HG03378 (cell line): Measurements from ENCODE around the gene UQCC5.

ENCODE experiments used
- ATAC-seq: cut with Tn5 transposase; IDR thresholded peaks from one replicate; pipeline ENCODE4 v1.9.1; 2021; ENCODE audit warnings: mild to moderate bottlenecking, moderate library complexity; ENCODE audit not compliant: unreplicated experiment

Gene UQCC5

GRCh38 chr3:52503788-52504424 is 32.5 kb upstream of the UQCC5 start:
- ATAC-seq, result no peak

DNA sequence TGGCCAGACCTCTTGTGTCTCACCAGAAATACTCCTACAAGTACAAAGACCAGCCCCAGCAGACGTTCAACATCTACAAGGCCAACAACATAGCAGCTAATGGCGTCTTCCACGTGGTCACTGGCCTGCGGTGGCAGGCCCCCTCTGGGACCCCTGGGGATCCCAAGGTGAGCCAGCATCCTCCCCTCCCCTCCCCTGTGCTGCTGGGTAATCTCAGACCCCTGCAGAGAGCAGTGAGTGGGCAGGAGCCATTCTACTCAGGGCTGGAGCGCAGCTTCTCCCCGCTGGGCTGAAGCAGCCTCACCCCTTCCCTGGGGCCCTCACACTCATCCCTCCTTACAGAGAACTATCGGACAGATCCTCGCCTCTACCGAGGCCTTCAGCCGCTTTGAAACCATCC is 31.4 kb upstream of the UQCC5 start:
- ATAC-seq, result no peak

DNA sequence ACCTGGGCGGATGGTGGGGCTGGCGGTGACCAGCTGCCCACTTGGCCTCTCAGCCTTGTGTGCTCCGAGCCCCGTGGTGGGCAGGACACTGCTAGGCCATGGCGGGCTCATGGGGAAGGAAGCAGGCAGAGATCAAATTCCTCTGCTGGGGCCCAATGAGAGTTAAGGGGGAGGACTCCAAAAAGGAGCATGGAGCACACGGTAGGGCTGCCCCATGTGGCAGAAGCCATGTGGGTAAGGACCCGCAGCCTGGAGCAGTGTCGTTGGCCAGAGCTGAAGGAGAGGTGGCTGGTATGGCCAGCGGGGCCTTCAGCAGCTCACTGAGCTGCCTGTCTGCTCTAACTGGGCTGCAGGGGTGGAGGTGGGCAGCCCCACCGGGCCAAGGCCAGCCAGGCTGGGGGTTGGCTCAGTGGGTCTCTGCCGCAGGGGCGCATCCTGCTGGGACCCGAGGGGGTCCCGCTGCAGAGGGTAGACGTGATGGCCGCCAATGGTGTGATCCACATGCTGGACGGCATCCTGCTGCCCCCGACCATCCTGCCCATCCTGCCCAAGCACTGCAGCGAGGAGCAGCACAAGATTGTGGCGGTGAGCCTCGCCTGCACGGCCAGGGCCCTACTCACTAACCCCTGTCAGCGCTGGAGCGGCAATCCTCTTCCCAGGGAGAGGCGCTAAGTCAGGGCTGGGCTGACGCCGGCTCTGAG is 30.0 kb upstream of the UQCC5 start:
- ATAC-seq, result no peak

- ATAC-seq, result no peak
These were observed 29.0 kb upstream of the UQCC5 start for GRCh38 chr3:52507359-52507758.

DNA sequence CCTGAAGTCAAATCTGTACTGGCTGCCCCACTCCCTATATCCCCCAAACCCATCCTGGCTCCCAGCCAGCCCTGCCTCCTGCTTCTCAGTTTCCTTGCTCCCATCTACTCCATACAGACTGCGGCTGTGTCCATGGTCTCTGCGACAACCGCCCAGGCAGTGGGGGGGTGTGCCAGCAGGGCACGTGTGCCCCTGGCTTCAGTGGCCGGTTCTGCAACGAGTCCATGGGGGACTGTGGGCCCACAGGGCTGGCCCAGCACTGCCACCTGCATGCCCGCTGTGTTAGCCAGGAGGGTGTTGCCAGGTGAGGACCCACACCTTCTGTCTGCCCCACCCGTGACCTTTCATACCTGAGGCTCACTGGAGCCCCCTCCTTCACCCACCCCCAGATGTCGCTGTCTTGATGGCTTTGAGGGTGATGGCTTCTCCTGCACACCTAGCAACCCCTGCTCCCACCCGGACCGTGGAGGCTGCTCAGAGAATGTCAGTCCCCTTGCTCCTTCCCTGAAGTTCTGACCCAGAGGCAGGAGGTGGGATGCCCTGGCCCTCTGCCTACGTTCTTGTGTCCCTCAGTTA is 26.6 kb upstream of the UQCC5 start:
- no peak for ATAC-seq

DNA sequence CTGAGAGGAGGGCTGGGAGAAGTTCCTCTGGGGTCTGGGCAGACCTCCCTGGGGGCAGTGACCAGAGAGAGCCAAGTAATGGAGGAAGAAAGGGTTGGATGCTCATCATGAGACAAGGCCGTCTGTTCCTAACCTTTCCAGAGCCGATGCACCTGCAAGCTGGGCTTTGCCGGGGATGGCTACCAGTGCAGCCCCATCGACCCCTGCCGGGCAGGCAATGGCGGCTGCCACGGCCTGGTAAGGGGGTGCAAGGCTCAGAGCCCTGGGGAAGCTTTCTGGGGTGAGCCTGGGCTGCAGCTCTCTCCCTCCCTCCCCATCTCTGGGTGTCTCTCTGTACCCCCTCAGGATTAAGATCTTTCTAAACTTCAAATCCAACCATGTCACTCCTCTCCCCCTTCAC is 24.9 kb upstream of the UQCC5 start:
- ATAC-seq, result no peak

DNA sequence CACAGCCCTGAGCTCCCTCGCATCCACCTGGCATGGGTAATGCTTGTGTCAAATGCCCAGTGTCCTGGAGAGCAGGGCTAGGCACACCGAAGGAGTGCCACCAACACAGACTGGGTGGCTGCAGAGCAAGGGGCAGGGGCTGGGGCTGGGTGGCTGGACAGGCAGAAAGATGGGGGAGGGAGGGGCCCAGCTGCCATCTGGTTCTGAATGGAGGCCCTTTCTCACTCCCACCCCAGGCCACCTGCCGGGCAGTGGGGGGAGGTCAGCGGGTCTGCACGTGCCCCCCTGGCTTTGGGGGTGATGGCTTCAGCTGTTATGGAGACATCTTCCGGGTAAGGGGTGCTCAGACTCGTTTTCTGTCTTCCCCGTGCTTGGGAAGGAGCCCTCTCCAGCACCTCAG is 24.3 kb upstream of the UQCC5 start:
- no peak for ATAC-seq

- no peak for ATAC-seq
These were observed 23.7 kb upstream of the UQCC5 start for GRCh38 chr3:52512727-52513126.

DNA sequence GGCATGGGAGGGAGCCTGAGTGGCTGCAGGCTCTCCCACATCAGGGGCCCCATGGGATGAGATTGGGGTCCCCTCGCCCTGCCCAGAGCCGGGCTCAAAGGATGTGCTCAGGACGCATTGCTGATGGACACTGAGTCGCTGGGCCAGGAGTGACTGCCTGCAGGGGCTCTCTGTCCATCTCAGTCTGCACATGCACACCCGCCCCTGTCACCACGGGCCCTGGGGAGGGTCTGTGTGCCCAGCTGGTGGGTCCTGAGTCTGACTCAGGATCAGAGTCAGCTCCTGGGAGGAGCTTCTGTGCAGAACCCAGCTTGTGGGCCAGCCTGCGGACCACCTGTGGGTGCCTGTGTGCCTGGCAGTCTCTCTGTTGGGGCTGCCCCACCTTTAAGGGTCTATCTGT is 23.1 kb upstream of the UQCC5 start:
- no peak for ATAC-seq

- no peak for ATAC-seq
These were observed 21.8 kb upstream of the UQCC5 start for GRCh38 chr3:52514576-52514975.

- ATAC-seq, result no peak
These were observed 21.2 kb upstream of the UQCC5 start for GRCh38 chr3:52515192-52515591.

GRCh38 chr3:52516509-52517195 is 19.8 kb upstream of the UQCC5 start:
- ATAC-seq, result no peak

DNA sequence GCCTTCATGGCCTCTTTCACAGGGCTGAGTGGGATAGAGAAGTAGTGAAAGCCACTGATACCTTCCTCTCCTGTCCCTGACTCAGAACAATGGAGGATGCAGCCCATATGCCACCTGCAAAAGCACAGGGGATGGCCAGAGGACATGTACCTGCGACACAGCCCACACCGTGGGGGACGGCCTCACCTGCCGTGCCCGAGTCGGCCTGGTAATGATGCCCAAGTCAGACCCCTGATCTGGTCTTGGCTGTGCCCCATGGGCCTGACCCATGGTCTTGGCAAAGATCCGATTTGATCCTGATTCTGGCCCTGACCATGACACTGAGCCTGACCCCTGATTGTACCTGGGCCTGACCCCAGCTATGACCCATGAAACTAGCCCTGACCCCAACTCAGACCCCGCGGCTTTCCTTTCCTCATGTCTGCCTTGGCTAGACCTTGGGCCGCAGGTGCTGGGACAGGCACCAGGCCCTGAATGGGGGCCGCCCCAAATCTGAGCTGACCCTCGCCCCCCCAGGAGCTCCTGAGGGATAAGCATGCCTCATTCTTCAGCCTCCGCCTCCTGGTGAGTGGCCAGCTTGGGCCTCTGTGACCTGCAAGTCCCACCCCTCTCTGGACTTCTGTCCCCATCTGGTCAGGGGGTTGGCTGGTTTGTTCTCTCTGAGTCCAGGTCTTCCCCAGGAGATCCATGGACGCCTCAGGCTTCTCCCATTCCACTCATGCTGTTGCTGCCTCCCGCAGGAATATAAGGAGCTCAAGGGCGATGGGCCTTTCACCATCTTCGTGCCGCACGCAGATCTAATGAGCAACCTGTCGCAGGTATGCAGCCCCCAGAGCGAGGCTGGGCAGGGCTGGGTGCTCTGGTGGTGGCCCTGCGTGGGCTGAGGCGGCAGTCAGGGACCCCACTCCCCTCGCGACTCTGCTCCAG is 18.3 kb upstream of the UQCC5 start:
- no peak for ATAC-seq

GRCh38 chr3:52518723-52519444 is 17.5 kb upstream of the UQCC5 start:
- no peak for ATAC-seq

DNA sequence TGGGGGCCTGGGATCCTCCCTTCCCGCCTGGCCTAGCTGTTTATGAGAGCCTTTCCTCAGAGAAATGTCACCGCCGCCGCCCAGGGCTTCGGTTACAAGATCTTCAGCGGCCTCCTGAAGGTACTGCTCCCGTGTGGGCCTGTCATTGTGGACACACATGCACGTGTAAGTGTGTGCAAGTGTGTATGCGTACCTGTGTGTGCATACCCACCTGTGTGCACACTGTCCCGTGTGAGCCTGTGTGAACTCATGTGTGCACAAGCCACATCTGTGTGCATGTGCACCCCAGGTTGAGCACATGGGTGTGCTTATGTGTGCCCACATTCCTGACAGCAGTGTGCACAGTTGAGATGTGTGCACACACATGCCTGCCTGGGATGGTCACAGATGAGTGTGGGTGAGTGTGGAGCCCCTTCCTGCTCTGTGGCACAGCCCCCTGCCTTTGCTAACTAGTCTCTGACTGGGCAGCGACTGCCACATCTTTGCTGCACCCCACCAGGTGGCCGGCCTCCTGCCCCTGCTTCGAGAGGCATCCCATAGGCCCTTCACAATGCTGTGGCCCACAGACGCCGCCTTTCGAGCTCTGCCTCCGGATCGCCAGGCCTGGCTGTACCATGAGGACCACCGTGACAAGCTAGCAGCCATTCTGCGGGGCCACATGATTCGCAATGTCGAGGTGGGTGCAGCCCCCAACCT is 16.8 kb upstream of the UQCC5 start:
- ATAC-seq, result no peak

- ATAC-seq, result no peak
These were observed 16.2 kb upstream of the UQCC5 start for GRCh38 chr3:52520141-52520667.

GRCh38 chr3:52520716-52521487 is 15.5 kb upstream of the UQCC5 start:
- no peak for ATAC-seq

- ATAC-seq, result no peak
These were observed 14.9 kb upstream of the UQCC5 start for GRCh38 chr3:52521488-52521824.
